Measurements from ENCODE around the gene CLEC19A. TPM values are rescaled to one million over a fixed set of nuclear protein-coding genes. Genes with fewer than 3 reads are reported as not detected.

Gene CLEC19A
- total and polyA plus RNA-seq, 2 donors (not counting 3 experiments of a cell fraction or from before 2014, with no cell fraction given) = not detected

- TF ChIP-seq POLR2AphosphoS5 (IDR thresholded peaks at IDR 0.05; ENCODE audit: insufficient read depth, low read depth, low read length) (no peak), MYC (IDR thresholded peaks at IDR 0.05; ENCODE audit: low read depth, low read length) (no peak), FOS (IDR thresholded peaks at IDR 0.05; ENCODE audit: borderline replicate concordance, insufficient read depth, low read length) (no peak), MAX (IDR thresholded peaks at IDR 0.05; ENCODE audit: insufficient read depth, insufficient read length) (no peak), GATA2 (IDR thresholded peaks at IDR 0.05; ENCODE audit: insufficient read depth, insufficient read length, low read depth, low read length) (no peak), POLR2A (IDR thresholded peaks at IDR 0.05; ENCODE audit: low read depth, low read length) (no peak), EZH2 (IDR thresholded peaks at IDR 0.05; ENCODE audit: borderline replicate concordance, low read depth, low read length, severe bottlenecking) (no peak), JUN (IDR thresholded peaks at IDR 0.05; ENCODE audit: borderline replicate concordance, insufficient read depth, insufficient read length, low read depth) (no peak)
- TF ChIP-seq, protein P1, sequence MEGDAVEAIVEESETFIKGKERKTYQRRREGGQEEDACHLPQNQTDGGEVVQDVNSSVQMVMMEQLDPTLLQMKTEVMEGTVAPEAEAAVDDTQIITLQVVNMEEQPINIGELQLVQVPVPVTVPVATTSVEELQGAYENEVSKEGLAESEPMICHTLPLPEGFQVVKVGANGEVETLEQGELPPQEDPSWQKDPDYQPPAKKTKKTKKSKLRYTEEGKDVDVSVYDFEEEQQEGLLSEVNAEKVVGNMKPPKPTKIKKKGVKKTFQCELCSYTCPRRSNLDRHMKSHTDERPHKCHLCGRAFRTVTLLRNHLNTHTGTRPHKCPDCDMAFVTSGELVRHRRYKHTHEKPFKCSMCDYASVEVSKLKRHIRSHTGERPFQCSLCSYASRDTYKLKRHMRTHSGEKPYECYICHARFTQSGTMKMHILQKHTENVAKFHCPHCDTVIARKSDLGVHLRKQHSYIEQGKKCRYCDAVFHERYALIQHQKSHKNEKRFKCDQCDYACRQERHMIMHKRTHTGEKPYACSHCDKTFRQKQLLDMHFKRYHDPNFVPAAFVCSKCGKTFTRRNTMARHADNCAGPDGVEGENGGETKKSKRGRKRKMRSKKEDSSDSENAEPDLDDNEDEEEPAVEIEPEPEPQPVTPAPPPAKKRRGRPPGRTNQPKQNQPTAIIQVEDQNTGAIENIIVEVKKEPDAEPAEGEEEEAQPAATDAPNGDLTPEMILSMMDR (IDR thresholded peaks at IDR 0.05; ENCODE audit: extremely low read depth in 1 of 2, insufficient read depth in 1 of 2, low read depth in 1 of 2, low read length in 2 of 2) = no peak
- Histone ChIP-seq H3K9me1 (replicated peaks; ENCODE audit: control insufficient read depth, extremely low read depth, insufficient read depth, low read length) (no peaks in the 10 kb centered on the region), H3K79me2 (ENCODE audit: control insufficient read depth, insufficient read depth, low read length) (no peaks in the 10 kb centered on the region), H3K4me1 (ENCODE audit: control insufficient read depth, extremely low read depth, insufficient read depth, low read length) (no peaks in the 10 kb centered on the region), H3K27me3 (ENCODE audit: control insufficient read depth in 2 of 2, insufficient read depth in 2 of 2, low read length in 2 of 2) (no peaks in the 10 kb centered on the region), H3K9me3 (replicated peaks; ENCODE audit: control insufficient read depth, insufficient read depth, low read length) (no peaks in the 10 kb centered on the region), H4K20me1 (replicated peaks; ENCODE audit: control insufficient read depth, extremely low read depth, insufficient read depth, low read length) (no peaks in the 10 kb centered on the region), H3K4me2 (ENCODE audit: insufficient read depth, low read length) (no peak overlapping the region), H3K9ac (replicated peaks; ENCODE audit: extremely low read depth, insufficient read depth, low read length) (no peak overlapping the region), H3K27ac (ENCODE audit: insufficient read depth, low read depth, low read length) (no peak overlapping the region), H2AFZ (ENCODE audit: low read depth, low read length) (no peak overlapping the region), H3K36me3 (ENCODE audit: control insufficient read depth in 2 of 2, extremely low read depth in 1 of 2, insufficient read depth in 2 of 2, low read length in 2 of 2) (no peaks in the 10 kb centered on the region), H3K4me3 (replicated peaks in 1 of 3; ENCODE audit: insufficient read depth in 1 of 3, low read depth in 1 of 3, low read length in 3 of 3) (no peak overlapping the region)
- CTCF ChIA-PET = no interaction called here
- intact Hi-C loops (cut with micrococcal nuclease) (no loop called here), dilution Hi-C loops (cut with MboI; ENCODE audit: extremely low pct_ligation_motif_present, low sequenced_read_pairs) (no loop called here)
- DNase-seq (ENCODE audit: low read depth, low spot score) (no peak), FAIRE-seq (no peak)
- POLR2A ChIA-PET = no interaction called here
- no TSS peak for BruUV-seq (replicated peaks)
Measured at GRCh38 chr16:19282101-19282500, 3.4 kb upstream of the CLEC19A start.

Data from endothelial cell of umbilical vein (primary cell).